HS-5 (cell line): Measurements from ENCODE around the gene KDM4C.

ENCODE experiments used
- DNase-seq: peaks from one replicate; pipeline ENCODE4 v3.0.0-alpha.2; 2012; ENCODE audit warnings: low read depth

KDM4C gene

DNA sequence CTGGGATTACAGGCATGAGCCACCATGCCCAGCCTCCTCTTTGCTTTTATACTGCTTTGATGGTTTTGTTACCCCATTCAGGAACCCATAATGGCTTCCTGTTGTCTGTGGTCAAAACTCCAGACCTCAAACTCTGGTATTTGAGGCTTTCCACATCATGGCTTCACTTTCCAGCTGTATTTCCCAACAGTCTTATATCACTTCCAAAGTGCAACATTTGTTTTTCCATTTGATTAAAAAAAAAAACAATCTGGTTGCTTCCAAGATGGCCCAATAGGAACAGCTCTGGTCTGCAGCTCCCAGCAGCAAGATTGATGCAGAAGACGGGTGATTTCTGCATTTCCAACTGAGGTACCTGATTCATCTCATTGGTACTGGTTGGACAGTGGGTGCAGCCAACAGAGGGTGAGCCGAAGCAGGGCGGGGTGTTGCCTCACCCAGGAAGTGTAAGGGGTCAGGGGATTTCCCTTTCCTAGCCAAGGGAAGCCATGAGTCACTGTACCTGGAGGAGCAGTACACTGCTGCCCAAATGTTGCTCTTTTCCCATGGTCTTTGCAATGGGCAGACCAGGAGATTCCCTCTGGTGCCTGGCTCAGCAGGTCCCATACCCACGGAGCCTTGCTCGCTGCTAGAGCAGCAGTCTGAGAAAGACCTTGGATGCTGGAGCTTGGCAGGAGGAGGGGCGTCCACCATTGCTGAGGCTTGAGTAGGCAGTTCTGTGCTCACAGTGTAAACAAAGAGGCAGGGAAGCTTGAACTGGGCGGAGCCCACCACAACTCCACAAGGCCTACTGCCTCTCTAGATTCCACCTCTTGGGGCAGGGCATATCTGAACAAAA lies 458.4 kb downstream of the KDM4C start:
- DNase-seq, result peak; percentile 9

DNA sequence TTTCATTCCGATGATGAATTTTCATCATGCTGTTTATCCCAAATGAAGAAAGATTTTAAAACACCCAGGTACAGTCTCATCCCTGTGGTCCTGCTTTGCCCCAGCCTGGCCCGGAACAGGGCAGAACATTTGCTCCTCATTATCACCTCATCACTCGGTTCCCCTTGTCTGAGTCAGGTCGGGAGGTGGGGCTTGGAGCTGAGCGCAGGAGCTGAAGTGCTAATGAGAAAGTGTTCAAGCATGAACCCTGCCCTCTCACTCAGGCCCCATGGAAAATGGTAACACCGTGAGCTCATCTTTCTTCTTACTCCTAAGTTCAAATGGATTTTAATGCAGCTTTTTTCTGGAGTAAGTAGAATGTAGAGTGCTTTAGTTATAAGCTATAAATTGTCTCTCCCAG lies 466.2 kb downstream of the KDM4C start:
- no peak for DNase-seq
